ENCODE data around the gene TBATA.
"Not testable (repeated sequence)": the region's sequence is repeated elsewhere in the genome, so short reads cannot be mapped to it uniquely, and the experiment has no call there.

TBATA gene

DNA sequence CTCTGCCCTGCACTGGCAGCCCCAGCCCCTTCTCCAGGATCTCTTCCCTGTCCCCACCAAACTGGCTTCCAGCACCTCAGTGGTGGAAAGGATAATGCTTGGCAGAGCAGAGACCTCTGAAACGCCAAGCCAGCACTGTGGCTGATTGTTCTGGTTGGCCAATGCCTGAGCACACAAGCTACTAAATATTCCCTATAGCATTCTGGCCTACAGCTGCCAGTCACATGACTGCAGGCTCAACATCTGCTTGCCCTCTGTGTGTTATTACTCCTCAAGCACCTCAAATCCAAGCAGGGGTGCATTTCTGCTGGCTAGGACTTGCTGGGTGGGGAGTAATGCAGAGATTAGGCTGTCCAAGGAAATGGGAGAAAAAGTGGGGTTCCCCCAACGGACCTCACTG, 6.1 kb downstream of the TBATA start:
- no peak for DNase-seq (ENCODE audit: low spot score)

DNA sequence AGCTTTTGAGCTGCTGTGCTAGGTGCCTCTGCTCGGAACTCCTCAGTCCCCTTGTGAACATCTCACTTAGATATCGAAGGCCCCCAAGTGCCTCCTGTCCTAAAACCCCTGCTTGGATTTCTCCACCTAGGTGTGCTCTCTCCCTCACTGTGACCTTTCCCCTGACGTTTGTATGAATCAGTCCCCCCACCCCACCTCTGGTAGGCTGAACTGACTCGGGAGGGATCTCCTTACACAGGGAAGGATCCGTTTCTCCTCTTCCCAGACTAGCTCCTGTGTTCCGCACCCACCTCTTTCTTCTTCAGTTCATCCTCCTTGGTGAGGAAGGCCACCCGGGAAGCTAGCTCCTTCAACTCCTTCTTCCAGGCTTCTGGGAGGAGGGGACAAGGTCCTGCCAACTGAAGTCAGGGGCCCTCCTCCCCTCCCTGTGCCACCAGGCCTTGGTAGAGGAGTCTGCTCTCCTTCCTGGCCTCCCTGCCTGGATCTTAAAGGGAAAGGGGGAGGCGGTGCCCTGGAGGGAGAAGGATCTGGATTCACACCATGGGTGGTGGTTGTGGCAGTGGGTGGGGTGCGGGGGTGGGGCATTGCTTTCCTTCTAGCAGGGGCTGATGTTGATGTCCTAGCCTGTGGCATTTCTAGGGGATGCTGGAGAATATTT, 6.8 kb downstream of the TBATA start:
- DNase-seq (ENCODE audit: low spot score) = no peak

DNA sequence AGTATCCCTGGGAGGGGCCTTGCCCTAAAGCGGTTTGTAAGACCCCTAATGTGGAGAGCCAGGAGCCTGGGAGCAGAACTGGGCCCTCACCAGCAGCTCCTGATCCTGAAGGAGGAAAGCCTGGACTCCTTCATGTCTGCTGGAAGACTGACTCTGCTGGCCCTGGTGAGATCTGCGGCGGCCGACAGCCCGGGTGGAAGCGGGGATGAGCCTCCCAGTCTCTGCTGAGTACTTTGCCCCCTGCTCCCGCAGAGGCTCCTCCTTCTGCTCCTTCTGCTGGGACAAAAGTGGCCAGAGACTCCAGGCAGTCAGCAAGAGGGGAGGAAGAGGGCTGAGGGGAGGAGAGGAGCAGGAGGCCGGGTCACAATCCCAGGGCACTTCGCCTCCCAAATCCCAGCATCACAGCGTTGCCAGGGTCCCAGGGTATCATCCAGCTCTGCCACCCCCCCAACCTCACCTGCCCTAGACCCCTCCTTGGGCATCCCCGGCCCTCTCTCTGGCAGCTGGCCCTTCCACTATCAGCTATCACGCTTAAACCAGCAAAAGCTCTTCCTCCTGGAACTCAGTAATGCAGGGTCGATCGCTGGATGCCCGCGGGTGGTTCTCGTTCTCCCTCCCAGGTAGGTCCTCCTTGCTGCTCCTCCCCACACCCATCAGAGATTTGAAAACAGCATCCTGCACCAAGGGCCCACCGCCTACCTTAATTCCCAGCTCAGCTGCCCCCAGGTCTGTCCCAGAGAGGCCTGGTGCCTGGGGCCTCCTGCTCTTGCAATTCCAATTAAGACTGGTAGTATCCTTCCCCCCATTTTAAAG, 7.9 kb downstream of the TBATA start:
- DNase-seq (ENCODE audit: low spot score) = no peak

DNA sequence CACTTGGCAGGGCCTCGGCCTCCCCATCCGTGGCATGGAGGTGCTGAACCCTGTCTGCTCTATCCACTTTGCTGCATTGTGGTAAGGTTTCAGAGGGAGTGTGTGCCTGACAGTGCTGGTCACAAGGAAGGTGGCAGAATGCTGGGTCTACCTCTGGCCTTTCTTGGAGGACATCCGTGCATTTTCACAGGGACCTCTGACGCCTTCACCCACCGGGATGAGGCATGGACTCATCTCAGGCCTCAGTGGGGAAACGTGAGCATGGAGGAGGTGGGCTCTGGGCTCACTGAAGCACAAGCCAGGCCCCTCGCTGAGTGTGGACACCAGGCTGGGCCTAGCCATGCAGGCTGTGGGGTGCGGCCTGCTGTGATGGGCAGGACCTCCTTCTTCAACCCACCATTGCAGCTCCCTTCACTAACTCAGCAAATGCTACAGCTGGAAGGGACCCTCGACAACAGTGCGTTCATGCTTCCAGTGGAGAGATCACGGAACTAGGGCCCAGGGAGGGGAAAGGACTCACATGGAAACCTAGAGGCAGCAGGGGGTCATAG, 8.6 kb downstream of the TBATA start:
- DNase-seq (ENCODE audit: low spot score) = no peak

DNA sequence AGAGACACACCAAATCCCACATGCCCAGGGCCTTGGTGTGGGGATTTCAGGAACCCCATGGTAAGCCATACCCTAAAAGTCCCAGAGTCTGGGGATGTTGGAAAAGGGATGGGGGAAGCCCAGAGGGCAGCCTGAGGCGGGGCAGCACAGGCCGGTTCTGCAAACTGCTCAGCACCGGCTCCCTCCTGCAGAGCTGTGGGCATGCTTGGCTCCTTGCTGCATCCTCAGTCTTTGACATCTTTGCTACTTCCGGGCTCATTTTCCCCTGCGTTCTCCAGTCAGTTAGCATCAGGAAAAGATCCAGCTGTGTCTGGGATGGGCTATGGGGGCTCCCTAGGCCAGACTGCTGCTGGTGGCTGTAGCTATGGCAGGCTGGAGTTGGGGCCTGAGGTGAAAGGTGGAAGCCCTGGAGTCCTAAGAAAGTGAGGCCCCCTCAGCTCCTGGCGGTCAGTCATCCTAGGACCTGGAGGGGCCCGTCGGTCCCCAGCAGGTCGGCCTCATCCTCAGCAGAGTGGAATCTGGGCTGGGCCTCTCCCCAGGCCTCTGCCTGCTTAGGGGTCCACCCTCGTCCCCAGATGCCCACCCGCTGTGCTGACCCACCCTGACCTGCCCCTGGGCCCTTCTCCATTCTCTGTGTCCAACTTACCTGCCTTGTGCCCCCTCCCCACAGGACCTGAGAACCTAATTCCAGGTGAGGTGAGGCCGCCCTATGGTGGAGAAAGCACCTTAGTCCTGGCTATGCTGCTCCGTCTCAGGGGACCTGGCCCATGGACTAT, 9.3 kb downstream of the TBATA start:
- no peak for DNase-seq (ENCODE audit: low spot score)

DNA sequence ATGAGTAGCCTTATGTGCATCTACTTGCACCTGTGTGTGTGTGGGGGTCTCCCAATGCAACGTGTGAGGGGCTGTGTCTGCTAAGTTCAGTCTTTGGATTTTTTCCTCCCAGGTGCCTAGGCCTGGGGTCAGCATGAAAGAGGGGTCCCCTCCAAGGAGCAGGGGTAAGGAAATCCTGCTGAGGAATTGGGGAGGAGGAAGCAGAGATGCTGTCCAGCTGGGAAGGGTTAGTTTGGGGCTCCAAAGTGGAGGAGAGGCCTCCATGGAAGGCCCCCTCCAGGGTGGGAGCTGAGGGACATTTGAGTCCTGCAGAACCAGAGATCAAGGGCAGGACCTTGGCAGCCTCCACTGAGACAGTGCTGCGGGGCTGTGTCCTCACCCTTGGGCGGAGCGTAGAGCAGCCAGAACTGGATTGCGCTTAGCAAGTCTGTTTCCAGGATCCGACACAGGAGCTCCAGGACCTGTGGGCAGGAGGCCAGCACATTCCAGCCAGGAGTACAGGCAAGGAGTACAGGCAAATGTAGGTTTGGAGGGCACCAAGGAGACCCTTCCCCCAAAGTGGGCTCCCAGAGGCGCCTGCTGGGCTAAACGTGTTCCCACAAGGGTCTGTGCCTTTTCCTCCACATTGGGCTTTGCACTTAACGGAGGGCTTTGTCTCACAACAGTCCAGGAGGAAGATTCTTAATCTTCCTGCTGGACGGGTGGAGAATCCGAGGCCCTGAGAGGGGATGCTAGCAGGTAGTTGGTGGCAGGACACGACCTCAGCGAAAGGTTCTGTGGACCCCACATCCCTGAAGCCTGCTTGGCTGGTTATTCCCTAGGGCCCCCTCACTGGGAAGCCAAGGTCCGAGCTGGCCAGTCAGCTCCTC, 10.1 kb downstream of the TBATA start:
- no peak for DNase-seq (ENCODE audit: low spot score)

DNA sequence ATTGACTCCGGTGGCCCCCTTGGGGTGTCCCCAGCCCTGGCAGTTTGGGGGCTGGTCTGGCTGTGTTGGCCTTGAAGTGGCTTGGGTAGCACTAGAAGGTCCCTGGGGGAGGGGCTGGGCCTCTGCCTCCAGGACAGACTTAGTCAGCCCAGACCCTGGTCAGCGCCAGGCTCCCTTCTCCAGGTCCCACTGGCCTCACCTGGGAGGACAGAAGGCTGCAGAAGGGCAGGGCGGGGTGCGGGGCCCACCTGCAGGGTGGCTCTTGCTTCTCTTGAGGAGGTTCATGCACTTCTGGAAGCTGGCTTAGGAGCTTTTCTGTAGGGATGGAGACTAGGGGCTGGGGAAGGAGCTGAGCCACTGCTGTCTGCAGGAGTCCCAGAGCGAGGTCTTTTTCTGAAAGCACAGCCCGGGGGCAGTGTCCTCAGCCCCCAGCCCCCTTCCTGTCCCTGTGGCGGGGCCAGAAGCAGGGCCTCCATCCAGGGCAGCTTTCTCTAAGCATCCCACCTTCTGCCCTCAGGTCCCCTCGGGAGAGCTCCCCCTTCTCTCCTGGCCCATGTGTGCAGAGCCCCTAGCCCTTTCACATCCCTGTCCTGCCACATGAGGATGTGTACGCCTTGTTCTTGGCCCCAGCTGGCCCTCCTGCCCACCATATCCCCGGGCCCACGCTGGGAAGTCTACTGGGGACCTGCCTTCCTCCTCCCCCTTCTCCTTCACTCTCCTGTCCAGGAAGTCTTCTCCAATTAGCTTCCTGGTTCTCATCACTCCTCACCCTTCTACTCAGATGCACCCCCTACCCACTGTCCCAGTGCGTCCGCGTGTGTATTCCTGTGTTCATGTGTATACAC, 11.0 kb downstream of the TBATA start:
- DNase-seq (ENCODE audit: low spot score) = no peak

DNA sequence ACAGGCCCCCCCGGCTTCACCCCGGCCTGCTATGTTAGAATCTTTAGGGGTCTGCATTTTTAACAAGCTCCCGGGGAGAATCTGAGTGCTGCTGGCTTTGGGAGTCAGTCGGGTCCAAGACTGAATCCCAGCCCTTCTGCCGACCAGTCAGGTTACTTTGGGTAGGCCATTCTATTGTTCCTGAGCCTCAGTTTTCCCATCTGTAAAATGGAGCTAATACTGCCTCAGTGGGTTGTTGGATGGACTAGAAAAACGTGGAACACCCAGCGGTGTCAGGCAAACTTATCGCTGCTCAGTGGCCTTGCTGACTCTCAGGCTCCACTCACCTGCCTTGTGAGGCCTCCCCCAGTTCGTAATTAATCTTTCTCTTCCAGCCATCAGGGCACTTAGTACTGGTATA, 11.7 kb downstream of the TBATA start:
- DNase-seq (ENCODE audit: low spot score) = no peak

DNA sequence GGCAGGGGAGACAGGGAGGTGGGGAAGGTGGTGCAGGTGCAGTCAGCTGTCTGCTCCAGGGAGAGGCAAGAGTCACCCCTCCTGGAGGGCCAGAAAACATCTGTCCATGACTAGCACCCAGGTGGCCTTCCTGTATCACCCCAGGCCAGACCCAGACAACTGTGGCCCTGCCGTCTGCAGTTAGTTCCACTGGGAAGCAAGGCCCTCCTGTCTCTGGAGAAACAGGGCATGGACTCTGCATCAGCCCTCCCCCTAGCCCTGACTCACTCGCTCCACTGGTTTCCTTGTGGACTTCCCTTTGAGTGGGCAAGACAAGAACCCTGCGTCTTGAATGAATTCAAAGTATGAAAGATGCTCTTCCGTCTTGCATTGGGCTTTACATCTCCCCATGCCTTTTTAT, 12.6 kb downstream of the TBATA start:
- no peak for DNase-seq (ENCODE audit: low spot score)

DNA sequence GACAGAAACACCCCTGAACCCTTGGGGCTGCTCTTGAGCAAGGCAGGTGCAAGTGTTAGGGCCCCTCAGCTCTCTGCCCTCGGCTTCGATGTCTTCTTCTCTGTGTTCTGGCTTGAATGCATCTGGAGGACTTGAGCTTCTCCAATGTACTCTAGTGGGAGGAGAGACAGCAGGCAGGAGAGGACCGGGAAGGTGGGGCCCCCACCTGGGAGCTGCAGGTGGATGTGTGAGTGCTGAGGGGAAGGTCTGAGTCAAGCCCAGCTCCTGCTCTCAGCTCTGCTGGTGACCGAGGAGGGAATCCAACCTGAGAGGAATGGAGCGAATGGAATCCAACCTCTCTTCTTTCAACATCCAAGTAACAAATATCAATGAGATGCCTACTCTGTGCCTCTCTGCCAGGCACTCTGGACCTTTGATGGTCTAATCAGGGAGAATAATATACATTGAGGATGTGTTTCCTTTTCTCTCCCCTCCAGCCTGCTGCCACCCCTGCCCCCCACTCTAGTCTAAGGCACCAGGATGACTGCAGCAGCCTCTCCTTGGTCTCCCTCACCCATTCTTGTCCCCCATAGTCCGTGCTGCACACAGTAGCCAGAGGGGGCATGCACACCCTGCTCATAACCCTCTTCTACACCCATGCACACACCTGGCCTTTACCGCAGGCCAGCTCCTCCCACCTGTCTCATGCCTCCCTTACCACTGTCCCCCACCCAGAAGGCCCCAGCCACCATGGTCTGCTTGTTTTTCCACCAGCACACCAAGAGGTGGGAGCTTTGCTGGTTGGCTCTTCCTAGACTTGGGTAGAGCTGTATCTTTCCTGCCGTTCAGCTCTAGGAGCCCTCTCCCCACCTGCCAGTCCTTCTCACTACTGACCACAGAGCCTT, 13.6 kb downstream of the TBATA start:
- no peak for DNase-seq (ENCODE audit: low spot score)

DNA sequence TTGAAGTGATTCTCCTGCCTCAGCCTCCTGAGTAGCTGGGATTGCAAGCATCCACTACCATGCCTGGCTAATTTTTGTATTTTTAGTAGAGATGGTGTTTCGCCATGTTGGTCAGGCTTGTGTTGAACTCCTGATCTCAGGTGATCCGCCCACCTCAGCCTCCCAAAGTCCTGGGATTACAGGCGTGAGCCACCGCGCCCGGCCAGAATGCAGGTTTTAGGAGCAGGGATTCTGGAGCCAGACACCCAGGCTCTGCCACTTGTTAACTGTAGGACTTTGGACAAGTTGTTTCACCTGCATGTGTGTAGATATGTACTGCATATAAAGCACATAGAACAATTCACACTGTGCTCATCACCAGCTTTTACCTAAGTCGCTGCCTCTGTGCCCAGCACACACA, 14.7 kb downstream of the TBATA start:
- not testable (repeated sequence) for DNase-seq (ENCODE audit: low spot score)

DNA sequence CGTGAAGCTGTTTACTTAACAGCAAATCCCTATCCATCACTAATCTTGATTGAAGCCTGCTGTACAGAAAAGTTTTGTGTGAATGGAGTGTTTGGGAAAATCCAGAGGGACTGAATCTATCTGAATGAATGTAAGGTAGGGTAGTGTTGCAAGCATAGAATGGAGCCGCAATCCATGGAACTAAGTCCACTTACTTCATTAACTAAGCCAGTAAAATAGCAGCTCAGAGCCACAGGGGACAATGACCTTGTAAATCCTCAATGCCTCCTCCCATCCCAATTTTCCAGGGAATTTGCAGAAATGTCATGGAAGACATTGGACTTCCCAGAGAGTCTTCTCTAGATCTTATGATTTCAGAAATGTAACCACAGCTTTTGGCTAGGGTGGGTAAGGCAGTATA, 15.2 kb downstream of the TBATA start:
- DNase-seq (ENCODE audit: low spot score) = no peak

DNA sequence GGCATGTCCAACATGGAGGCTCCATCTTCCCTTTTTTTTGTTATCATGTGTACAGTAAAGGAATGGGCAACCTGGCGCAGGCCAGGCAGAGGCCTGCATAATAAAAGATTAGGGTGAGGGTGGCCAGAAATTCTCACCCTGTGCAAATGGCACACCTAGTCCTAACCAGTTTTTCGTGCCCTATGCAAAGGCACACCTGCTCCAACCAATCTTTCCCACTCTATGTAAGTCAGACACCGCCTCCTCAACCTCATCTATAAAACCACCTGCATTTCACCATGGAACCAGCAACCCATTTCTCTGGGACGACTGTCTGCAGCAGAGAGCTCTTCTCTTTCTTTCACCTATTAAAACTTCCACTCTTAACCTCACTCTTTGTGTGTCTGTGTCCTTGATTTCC, 16.1 kb downstream of the TBATA start:
- no peak for DNase-seq (ENCODE audit: low spot score)

DNA sequence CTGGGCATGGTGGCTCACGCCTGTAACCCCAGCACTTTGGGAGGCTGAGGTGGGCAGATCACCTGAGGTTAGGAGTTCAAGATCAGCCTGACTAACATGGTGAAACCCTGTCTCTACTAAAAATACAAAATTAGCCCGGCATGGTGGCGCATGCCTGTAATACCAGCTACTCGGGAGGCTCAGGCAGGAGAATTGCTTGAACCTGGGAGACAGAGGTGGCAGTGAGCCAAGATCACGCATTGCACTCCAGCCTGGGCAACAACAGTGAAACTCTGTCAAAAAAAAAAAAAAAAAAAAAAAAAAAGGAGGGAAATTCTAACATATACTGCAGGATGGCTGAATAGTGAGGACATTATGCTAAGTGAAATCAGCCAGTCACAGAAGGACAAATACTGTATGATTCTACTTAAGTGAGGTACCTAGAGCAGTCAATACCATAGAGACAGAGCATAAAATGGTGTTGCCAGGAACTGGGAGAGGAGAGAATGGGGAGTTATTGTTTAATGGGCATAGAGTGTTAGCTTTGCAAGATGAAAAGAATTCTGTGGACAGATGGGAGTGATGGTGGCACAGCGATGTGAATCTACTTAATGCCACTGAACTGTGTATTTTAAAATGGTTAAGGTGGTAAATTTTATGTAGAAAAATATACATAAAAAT, 17.0 kb downstream of the TBATA start:
- not testable (repeated sequence) for DNase-seq (ENCODE audit: low spot score)

DNA sequence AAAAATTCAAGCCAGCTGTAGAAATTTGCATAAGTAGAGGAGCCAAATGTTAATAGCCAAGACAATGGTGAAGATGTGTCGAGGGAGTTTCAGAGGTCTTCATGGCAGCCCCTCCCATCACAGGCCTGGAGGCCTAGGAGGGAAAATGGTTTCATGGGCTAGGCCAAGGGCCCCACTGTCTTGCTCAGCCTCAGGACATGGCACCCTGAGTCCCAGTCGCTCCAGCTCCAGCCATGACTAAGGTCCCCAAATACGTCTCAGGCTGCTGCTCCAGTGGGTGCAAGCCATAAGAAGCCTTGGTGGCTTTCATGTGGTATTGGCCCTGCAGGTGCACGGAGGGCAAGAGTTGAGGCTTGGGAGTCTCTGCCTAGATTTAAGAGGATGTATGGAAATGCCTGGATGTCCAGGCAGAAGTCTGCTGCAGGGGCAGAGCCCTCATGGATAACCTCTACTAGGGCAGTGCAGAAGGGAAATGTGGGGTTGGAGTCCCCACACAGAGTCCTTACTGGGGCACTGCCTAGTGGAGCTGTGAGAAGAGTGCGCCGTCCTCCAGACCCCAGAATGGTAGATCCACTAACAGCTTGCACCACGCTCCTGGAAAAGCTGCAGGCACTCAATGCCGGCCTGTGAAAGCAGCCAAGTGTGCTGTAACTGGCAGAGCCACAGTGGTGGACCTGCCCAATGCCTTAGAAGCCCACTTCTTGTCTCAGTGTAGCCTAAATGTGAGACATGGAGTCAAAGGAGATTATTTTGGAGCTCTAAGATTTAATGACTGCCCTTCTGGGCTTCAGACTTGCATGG, 19.2 kb downstream of the TBATA start:
- DNase-seq (ENCODE audit: low spot score) = no peak

DNA sequence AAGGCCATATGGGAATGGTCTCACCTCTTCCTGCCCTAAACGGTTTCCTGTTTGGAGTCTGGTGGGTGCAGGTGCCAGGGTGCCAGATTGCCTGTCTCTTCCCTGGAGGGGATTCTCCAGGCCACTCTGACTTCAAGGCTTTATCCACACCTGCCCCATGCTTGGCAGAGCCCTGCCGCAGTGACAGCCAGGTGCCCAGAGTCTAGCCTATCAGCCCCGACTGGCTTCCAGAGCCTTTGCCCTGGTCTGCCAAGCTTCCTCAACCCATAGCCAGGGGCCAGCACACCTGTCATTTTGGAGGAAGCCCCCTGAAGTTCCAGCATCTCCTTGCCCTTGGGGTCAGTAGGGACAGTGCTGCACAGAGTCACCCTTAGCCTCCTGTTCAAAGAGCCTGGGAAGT, 21.6 kb downstream of the TBATA start:
- DNase-seq (ENCODE audit: low spot score) = no peak

DNA sequence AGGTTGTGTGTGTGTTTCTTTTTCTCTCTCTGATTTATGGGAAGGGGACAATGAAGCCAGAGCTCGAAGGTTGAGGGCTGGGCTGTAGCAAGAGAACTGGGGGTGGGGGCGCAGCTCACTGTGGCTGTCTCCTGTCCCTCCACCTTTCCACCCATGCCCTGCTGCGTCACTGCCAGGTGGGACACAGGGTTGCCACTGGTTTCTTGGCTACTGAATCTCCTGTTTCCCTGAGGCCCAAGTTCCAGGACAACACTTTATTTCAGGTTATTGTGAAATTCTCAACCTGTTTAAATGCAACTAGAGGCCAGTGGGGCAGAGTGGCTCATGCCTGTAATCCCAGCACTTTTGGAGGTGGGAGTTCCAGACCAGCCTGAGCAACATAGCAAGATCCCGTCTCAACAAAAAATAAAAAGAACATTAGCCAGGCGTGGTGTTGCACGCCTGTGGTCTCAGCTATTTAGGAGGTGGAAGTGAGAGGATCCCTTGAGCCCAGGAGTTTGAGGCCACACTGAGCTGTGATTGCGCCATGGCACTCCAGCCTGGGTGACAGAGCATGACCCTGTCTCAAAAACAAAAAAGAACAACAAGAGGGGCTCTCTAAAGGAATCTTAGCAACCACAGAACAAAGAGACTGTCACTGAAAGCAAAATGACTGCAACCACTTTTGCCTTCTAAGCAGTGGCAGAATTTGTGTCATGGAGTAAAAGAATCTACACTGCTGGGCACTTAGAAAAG, 22.6 kb downstream of the TBATA start:
- DNase-seq (ENCODE audit: low spot score) = no peak
